Gastroesophageal sphincter (tissue), 3 donors: ENCODE measurements around the gene BATF.

Source experiments
- EP300 ChIP-seq: sonication (generic); formaldehyde crosslinking; IDR thresholded peaks from one replicate; pipeline ENCODE4 v1.6.1; 2017; ENCODE audit warnings: antibody characterized with exemption, mild to moderate bottlenecking
- POLR2A ChIP-seq, 2 donors: fragments of 450-650 bp; IDR thresholded peaks; one replicate each; pipeline ENCODE4 v1.6.1; 2017; ENCODE audit warnings: antibody characterized with exemption in 2 of 2, mild to moderate bottlenecking in 2 of 2, moderate library complexity in 1 of 2
- POLR2AphosphoS5 ChIP-seq: sonication (generic); formaldehyde crosslinking; IDR thresholded peaks from one replicate; pipeline ENCODE4 v1.6.1; 2017; ENCODE audit warnings: antibody characterized with exemption
- TF ChIP-seq, protein P1 (sequence below), 4 experiments: fragments of 200-600 bp in 2 of 4; fragments of 450-650 bp in 2 of 4; sonication (generic) in 1 of 4; IDR thresholded peaks; one replicate each; pipeline ENCODE4 v1.5.1; 2017 to 2019; ENCODE audit warnings: antibody characterized with exemption in 4 of 4, mild to moderate bottlenecking in 2 of 4, moderate library complexity in 2 of 4

DNA sequence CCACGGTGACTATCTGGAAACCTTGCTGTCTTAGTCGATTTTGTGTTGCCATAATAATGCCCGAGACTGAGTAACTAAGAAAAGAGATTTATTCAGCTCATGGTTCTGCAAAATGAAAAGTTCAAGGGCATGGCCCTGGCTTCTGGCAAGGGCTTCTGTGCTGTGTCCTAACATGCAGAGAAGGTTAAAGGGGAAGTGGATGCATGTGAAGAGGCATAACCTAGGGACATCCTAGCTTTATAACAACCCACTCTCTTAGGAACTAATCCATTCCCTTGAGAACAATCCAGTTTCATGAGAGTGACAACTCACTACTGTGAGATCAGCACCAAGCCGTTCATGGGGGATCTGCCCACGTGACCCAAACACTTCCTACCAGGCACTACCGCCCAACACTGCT, 67.7 kb downstream of the BATF start:
- TF ChIP-seq POLR2A (IDR thresholded peaks at IDR 0.05) (no peak), EP300 (no peak), POLR2AphosphoS5 (no peak)
- TF ChIP-seq, protein P1, sequence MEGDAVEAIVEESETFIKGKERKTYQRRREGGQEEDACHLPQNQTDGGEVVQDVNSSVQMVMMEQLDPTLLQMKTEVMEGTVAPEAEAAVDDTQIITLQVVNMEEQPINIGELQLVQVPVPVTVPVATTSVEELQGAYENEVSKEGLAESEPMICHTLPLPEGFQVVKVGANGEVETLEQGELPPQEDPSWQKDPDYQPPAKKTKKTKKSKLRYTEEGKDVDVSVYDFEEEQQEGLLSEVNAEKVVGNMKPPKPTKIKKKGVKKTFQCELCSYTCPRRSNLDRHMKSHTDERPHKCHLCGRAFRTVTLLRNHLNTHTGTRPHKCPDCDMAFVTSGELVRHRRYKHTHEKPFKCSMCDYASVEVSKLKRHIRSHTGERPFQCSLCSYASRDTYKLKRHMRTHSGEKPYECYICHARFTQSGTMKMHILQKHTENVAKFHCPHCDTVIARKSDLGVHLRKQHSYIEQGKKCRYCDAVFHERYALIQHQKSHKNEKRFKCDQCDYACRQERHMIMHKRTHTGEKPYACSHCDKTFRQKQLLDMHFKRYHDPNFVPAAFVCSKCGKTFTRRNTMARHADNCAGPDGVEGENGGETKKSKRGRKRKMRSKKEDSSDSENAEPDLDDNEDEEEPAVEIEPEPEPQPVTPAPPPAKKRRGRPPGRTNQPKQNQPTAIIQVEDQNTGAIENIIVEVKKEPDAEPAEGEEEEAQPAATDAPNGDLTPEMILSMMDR (IDR thresholded peaks at IDR 0.05): no peak
